ENCODE data around the gene ZNF385D. TPM values are rescaled to one million over a fixed set of nuclear protein-coding genes. Genes with fewer than 3 reads are reported as not detected.

The ZNF385D gene
- total and polyA plus RNA-seq, 3 donors from 2014 or later: 21.1 to 57.0 (median 31.4) TPM

DNA sequence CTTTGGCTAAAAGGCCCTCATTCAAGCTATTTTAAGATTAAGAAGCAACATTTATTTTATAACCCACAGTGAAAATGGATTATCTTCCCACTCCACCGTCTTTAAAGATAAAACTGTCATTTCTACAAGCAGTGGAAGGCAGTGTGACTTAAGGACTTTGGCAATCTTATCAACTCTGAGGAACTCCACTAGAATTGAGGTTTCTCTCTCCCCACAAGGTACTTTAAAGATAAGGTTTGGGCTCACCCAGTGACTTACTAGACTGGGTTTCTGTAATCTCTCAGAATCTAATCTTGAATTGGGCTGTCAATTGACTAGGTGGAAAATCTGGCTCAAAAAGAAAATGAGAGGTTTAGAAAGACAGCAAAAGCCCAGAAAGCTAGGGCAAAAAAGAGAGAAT lies 21.7 kb downstream of the ZNF385D start:
- Histone ChIP-seq H3K4me1 (no peaks in the 10 kb centered on the region), H3K36me3 (ENCODE audit: low read depth, missing control alignments) (no peaks in the 10 kb centered on the region), H3K9me3 (no peaks in the 10 kb centered on the region), H3K4me3 (no peak overlapping the region), H3K27me3 (no peaks in the 10 kb centered on the region), H3K27ac (no peak overlapping the region)
- 15 to 19% methylated on average over 1 of the region's 1 CpG for WGBS, 2 donors
- intact Hi-C loops (cut with DNase I; ENCODE audit: low total_unique reads): no loop called here
- DNase-seq: no peak
- TF ChIP-seq POLR2A (IDR thresholded peaks at IDR 0.05): no peak
- TF ChIP-seq, protein P1, sequence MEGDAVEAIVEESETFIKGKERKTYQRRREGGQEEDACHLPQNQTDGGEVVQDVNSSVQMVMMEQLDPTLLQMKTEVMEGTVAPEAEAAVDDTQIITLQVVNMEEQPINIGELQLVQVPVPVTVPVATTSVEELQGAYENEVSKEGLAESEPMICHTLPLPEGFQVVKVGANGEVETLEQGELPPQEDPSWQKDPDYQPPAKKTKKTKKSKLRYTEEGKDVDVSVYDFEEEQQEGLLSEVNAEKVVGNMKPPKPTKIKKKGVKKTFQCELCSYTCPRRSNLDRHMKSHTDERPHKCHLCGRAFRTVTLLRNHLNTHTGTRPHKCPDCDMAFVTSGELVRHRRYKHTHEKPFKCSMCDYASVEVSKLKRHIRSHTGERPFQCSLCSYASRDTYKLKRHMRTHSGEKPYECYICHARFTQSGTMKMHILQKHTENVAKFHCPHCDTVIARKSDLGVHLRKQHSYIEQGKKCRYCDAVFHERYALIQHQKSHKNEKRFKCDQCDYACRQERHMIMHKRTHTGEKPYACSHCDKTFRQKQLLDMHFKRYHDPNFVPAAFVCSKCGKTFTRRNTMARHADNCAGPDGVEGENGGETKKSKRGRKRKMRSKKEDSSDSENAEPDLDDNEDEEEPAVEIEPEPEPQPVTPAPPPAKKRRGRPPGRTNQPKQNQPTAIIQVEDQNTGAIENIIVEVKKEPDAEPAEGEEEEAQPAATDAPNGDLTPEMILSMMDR (IDR thresholded peaks at IDR 0.05): no peak

DNA sequence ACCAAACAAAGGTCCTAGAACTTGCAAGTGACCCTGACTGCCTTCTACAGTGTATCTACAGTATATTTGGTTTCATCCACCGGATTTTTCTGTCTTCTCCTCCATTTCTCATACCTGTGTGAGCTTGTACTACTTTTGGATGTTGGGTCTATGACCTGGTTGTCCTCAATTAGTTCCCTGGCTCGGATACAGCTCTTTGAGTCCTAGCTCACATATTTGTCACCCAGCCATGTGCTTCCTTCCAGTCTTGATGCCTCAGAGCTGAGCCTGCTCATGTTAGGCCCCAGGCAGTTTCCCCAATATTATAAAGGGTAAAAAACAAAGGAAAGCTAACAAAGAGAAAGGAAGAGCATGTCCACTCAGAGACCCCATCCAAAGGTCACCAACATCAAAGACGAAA lies 28.2 kb downstream of the ZNF385D start:
- Histone ChIP-seq H3K27me3 (no peaks in the 10 kb centered on the region), H3K27ac (no peak overlapping the region), H3K36me3 (ENCODE audit: low read depth, missing control alignments) (no peaks in the 10 kb centered on the region), H3K9me3 (no peaks in the 10 kb centered on the region), H3K4me1 (no peaks in the 10 kb centered on the region), H3K4me3 (no peak overlapping the region)
- TF ChIP-seq, protein P1 (IDR thresholded peaks at IDR 0.05): no peak
- TF ChIP-seq POLR2A (IDR thresholded peaks at IDR 0.05): no peak
- intact Hi-C loops (cut with DNase I; ENCODE audit: low total_unique reads): no loop called here
- 82 to 87% methylated on average over 3 of the region's 3 CpGs for WGBS, 2 donors
- no peak for DNase-seq

DNA sequence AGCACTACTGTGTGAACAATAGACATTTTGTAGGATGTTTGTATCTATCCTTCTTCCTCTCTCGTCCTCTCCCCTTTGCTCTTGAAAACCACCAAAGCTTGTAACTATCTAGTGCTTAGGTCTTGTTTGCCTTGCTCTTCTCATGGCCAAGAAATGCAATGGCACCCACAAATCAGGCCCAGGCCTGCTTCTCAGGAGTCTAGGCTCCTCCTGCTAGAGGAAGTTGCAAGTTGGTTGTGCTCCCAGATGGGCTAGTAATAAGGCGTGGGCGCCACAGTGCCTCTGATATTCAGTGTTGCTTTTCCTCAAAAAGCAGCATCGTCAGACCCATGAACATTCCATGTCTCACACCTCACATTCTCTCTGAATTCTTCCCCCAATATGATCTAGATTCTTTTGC lies 28.7 kb downstream of the ZNF385D start:
- no peak overlapping the region for H3K4me3 ChIP-seq
- no peaks in the 10 kb centered on the region for H3K27me3 ChIP-seq
- no peak overlapping the region for H3K27ac ChIP-seq
- intact Hi-C loops (cut with DNase I; ENCODE audit: low total_unique reads): no loop called here
- 85 to 96% methylated on average over 4 of the region's 4 CpGs for WGBS, 2 donors
- no peak for DNase-seq
- no peaks in the 10 kb centered on the region for H3K9me3 ChIP-seq
- H3K4me1 ChIP-seq: no peaks in the 10 kb centered on the region
- H3K36me3 ChIP-seq (ENCODE audit: low read depth, missing control alignments): no peaks in the 10 kb centered on the region
- no peak for TF ChIP-seq POLR2A (IDR thresholded peaks at IDR 0.05)
- TF ChIP-seq, protein P1 (IDR thresholded peaks at IDR 0.05): no peak

DNA sequence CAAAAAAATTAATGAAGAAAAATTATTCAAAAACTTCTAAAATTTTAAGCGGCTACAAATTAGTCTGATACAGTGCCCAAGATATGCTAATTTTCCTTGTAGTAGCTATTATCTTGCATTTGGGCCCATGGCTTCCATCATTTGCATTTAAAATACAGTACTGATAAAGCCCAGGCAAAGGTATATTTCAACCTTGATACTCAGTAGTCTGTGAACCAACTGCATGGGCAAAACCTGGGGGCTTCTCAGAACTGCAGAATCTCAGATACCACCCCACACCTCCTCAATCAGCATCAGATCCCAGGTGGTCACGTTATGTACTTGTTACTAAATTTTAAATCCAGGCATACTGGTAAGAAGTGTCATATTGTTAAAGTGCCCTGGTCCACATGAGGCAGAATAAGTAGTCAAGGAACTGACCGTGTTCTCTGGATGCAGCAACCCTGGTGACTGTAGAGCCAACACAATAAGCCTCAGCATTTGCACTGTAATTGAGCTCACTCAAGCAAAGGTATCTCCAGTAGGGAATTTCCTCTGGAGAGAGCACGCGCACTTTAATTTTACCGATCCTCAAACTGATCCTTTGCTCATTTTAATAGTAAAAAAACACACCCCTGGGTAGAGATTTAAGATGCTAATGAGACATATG lies 31.9 kb downstream of the ZNF385D start:
- no peak for TF ChIP-seq POLR2A (IDR thresholded peaks at IDR 0.05)
- TF ChIP-seq, protein P1 (IDR thresholded peaks at IDR 0.05): no peak
- intact Hi-C loops (cut with DNase I; ENCODE audit: low total_unique reads): no loop called here
- no peak overlapping the region for H3K4me3 ChIP-seq
- H3K27ac ChIP-seq: no peak overlapping the region
- no peak for DNase-seq
- no peaks in the 10 kb centered on the region for H3K4me1 ChIP-seq
- no peaks in the 10 kb centered on the region for H3K27me3 ChIP-seq
- no peaks in the 10 kb centered on the region for H3K36me3 ChIP-seq (ENCODE audit: low read depth, missing control alignments)
- 82 to 92% methylated on average over 6 of the region's 6 CpGs for WGBS, 2 donors
- no peaks in the 10 kb centered on the region for H3K9me3 ChIP-seq

DNA sequence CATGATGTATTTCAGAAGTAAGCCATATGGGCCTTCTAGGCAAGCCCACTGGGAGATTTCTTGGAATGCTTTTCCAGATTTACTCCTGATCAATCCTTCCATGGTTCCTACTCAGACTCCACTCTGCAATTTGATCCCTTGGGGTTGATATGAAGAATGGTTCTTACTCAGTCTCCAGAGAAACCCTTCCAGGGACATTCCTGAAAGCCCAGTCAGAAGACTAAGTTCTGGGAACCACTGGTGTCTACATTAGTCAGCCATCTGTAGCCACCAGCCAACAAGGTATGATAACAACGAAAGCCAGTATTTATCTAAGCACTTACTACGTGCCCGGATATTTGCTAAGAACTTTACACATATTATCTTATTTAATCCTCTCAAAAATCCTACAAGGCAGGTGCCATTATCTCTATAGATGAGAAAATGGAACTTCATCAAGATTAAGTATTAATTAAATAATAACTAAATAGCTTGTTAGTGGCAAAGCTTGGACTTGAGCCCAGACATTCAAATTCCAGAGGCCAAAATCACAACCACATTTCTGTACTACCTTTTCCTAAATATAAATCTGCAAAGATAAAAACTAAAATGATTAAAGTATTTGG lies 32.7 kb downstream of the ZNF385D start:
- no peak overlapping the region for H3K4me3 ChIP-seq
- intact Hi-C loops (cut with DNase I; ENCODE audit: low total_unique reads): no loop called here
- no peaks in the 10 kb centered on the region for H3K9me3 ChIP-seq
- H3K4me1 ChIP-seq: no peaks in the 10 kb centered on the region
- 86 to 95% methylated on average over 3 of the region's 3 CpGs for WGBS, 2 donors
- H3K27ac ChIP-seq: no peak overlapping the region
- TF ChIP-seq, protein P1 (IDR thresholded peaks at IDR 0.05): no peak
- TF ChIP-seq POLR2A (IDR thresholded peaks at IDR 0.05): no peak
- H3K36me3 ChIP-seq (ENCODE audit: low read depth, missing control alignments): no peaks in the 10 kb centered on the region
- no peak for DNase-seq
- no peaks in the 10 kb centered on the region for H3K27me3 ChIP-seq

Measured in testis (tissue), 3 donors.